Retinal pigment epithelial cell (primary cell): ENCODE data around the gene PHEX.

Experiments used
- DNase-seq: peaks from one replicate; pipeline ENCODE4 v3.0.0-alpha.2; 2010; ENCODE audit warnings: low read depth
- H3K4me3 ChIP-seq: 2 replicates; pipeline ENCODE4 v1.5.1; 2011; ENCODE audit warnings: mild to moderate bottlenecking, low read length, control low read depth, moderate library complexity
- CTCF ChIP-seq: conservative IDR thresholded peaks from 2 replicates; pipeline ENCODE4 v1.5.1; 2011; ENCODE audit warnings: low read depth, low read length, control low read depth, inconsistent platforms

PHEX gene

GRCh38 chrX:22184096-22184495 is 152.0 kb downstream of the PHEX start:
- no peak for TF ChIP-seq CTCF
- DNase-seq = no peak
- no peak overlapping the region for H3K4me3 ChIP-seq

GRCh38 chrX:22186165-22186564 is 154.0 kb downstream of the PHEX start:
- TF ChIP-seq CTCF = no peak
- H3K4me3 ChIP-seq = no peak overlapping the region
- DNase-seq = no peak

- TF ChIP-seq CTCF = peak; percentile 72
- H3K4me3 ChIP-seq = no peak overlapping the region
- DNase-seq = no peak
These were observed 160.4 kb downstream of the PHEX start for GRCh38 chrX:22192419-22193060.

- TF ChIP-seq CTCF = no peak
These were observed 161.9 kb downstream of the PHEX start for GRCh38 chrX:22193851-22194659.

GRCh38 chrX:22194660-22194945 is 162.5 kb downstream of the PHEX start:
- H3K4me3 ChIP-seq = no peak overlapping the region
- no peak for TF ChIP-seq CTCF
- no peak for DNase-seq

More at GRCh38 chrX:22193851-22194659, 161.9 kb downstream of the PHEX start:
- no peak overlapping the region for H3K4me3 ChIP-seq
- DNase-seq = peak; percentile 59

GRCh38 chrX:22196149-22196548 is 164.0 kb downstream of the PHEX start:
- no peak overlapping the region for H3K4me3 ChIP-seq
- TF ChIP-seq CTCF = no peak
- DNase-seq = no peak

GRCh38 chrX:22202251-22202650 is 170.1 kb downstream of the PHEX start:
- no peak for TF ChIP-seq CTCF
- H3K4me3 ChIP-seq = no peak overlapping the region
- DNase-seq = no peak
